GM20431 (cell line): ENCODE results near the gene GEN1.

Experiments used
- in situ Hi-C: fragments of 300-500 bp; cut with MseI, MboI; formaldehyde crosslinking; loops from one replicate; pipeline ENCODE4 v1.15.0; 2020; ENCODE audit warnings: low sequenced_read_pairs; ENCODE audit not compliant: unreplicated experiment

The GEN1 gene

GRCh38 chr2:17753803-17754663 is at the start of gene GEN1, which contains the start of gene SMC6:
Gene GEN1, plus strand, starts transcription at chr2:17754138. Its CDS starts 5,806 bp downstream, at chr2:17759944.
Gene SMC6, minus strand, starts transcription at chr2:17753810. Its CDS starts 7,864 bp downstream, at chr2:17745946.
- in situ Hi-C loops: no loop called here

- in situ Hi-C loops: loop anchor here (25.0 kb wide), 2 partner anchors 130 to 455 kb away; no protein-coding TSS in a partner anchor
Observed at GRCh38 chr2:17706845-17707244, 47.1 kb upstream of the GEN1 start.

DNA sequence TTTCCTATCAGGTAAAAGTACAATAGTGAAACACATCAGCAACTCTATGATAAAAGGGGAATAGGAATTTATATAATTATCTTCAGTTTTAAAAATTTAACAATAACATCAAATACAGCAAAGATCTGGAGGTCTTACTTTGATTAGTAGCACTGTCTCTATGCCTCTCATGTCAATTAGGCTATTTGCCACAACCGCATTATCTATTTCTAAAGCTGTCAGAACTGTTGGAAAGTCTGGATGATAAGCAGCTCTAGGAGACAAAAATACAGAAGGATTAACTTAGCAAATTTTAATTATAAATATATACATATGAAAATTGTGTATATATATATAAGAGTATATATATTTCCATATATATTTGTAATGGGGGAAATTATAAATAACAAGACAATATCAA is 45.4 kb upstream of the GEN1 start:
- in situ Hi-C loops: loop anchor here (25.0 kb wide), 2 partner anchors 129 to 454 kb away; no protein-coding TSS in a partner anchor

GRCh38 chr2:17709897-17710296 is 44.0 kb upstream of the GEN1 start:
- in situ Hi-C loops: loop anchor here (25.0 kb wide), 2 partner anchors 127 to 452 kb away; no protein-coding TSS in a partner anchor

DNA sequence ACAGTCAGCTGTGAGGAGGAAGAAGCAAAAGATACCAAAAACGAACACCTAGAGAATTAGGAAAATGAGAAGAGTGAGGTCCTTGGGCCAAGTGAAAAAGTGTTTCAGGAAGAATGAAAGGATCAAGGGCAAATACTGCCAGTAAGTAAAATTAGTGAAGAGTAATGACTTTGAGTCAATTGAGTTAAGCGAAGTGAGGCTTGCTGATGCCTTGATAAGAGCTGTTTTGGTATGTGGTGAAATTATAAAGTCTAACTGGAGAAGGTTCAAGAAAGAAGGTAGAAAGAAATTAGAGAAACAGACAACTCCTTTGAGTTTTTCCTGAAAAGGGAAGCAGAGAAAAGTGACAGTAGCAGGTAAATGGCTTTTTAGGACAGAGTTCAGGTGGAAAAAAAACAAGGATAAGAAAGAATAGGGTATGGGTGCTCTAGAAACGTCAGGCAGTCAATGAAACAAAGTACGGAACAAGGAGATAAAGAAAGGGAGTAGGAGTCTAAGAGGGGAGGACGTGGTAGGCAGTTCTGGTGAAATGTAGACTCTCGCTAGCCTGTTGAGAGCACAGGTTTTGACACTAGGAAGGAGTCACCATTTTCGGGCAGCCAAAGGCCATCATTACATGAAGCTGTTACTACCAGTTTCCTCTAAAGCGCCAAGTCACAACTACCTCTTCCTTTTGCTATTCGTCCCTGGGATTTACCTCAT is 43.2 kb upstream of the GEN1 start:
- in situ Hi-C loops: loop anchor here (25.0 kb wide), 2 partner anchors 127 to 452 kb away; no protein-coding TSS in a partner anchor

DNA sequence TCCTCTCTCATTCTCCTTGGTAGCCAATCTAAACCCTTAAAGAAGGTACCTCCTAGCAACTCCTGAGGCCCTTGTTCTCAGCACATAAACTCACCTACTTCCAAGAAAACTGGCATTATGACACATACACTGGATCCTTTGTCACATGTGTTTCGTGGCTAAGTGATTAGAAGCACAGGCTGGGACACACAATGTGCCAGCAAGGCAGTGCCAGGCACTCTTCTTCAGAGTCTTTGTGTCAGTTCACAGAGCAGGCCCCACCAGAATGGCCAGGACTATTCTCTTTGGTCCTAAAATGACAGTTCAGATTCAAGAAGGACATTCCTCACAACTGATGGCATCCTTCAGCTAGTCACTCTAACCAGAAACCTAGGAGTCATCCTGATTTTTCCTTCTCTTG is 40.6 kb upstream of the GEN1 start:
- in situ Hi-C loops: loop anchor here (25.0 kb wide), 2 partner anchors 124 to 449 kb away; no protein-coding TSS in a partner anchor

- in situ Hi-C loops: loop anchor here (25.0 kb wide), 2 partner anchors 120 to 445 kb away; no protein-coding TSS in a partner anchor
Observed at GRCh38 chr2:17717666-17718065, 36.3 kb upstream of the GEN1 start.

DNA sequence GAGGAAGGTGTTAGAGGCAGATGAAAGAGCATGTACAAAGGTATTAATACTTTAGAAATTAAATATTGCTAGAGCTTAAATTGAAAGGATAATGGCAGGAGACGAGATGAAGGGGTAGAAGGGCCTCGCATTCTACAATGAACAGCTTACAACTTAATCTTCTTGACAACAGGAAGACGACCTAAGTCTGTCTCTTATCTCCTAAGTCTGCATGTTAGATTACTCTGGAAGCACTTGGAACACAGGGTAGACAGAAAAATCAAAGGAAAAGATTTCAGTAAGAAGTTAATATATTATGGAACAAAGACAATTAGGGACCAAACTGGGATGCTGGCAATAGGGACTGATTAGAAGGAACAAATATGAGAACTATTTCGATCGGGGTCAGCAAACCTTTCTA is 35.2 kb upstream of the GEN1 start:
- in situ Hi-C loops: loop anchor here (25.0 kb wide), 2 partner anchors 119 to 444 kb away; no protein-coding TSS in a partner anchor

DNA sequence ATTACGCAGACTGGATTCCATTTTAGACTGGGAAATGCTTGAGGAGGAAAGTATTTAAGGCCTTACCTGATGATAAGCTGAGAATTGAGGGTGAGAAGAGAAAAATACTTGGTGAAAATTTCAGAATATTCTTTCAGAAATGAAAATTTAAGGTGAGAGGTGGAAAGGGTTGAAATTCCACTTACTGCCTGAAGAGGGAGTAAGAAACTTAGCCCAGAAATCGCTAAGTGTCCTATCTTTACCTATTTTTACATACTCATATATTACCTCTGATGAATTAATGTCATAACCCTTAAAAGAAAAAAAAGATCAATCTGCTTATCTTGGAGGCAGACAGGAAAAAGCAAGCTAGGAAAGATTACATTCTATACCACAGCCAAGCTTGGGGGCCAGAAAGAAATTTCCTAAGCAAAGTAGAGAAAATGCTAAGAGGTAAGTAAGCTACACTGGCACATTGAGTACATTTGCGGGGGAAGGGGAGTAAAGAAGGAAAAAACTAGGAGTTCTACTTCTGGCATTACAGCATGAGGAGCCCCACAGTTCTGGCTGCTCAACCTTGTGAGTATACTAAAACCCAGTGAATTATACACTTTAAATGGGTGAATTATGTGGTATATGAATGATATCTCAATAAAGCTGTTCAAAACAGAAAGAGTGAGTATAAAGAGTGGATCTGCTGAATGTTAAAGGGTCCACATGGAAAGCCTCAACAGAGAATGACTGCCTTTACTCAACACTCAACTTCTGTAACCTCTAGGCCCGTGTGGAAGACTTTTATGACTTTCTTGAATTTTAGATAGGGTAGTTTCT is 34.2 kb upstream of the GEN1 start:
- in situ Hi-C loops: loop anchor here (25.0 kb wide), 2 partner anchors 118 to 443 kb away; no protein-coding TSS in a partner anchor

- in situ Hi-C loops: no loop called here
Observed at GRCh38 chr2:17728210-17728609, 25.7 kb upstream of the GEN1 start.

GRCh38 chr2:17729880-17730279 is 24.1 kb upstream of the GEN1 start:
- in situ Hi-C loops: no loop called here

GRCh38 chr2:17733599-17733998 is 20.3 kb upstream of the GEN1 start:
- in situ Hi-C loops: no loop called here

GRCh38 chr2:17735864-17736263 is 18.1 kb upstream of the GEN1 start:
- in situ Hi-C loops: no loop called here

- in situ Hi-C loops: no loop called here
Observed at GRCh38 chr2:17736989-17737388, 16.9 kb upstream of the GEN1 start.

- in situ Hi-C loops: no loop called here
Observed at GRCh38 chr2:17740203-17740602, 13.7 kb upstream of the GEN1 start.

- in situ Hi-C loops: no loop called here
Observed at GRCh38 chr2:17747684-17748452, 6.1 kb upstream of the GEN1 start.

DNA sequence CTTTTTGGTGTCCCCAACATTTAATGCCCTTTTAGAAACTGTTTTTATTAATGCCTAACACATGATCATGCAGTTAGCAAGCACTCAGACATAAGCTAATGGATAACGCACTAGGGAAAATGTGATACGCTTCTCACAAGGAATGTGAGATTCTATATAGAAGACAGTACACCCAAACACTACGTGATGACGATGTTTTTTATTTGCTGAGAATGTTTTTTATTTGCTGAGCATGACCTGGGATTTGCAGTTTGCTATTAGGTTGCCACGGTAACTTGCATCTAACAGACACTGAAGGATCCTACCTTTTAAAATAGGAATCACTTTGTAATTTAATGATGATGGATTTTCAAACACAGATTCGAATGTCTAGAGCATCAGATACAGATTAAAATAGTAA is 5.2 kb upstream of the GEN1 start:
- in situ Hi-C loops: no loop called here

- in situ Hi-C loops: no loop called here
Observed at GRCh38 chr2:17749753-17750438, 4.0 kb upstream of the GEN1 start.

DNA sequence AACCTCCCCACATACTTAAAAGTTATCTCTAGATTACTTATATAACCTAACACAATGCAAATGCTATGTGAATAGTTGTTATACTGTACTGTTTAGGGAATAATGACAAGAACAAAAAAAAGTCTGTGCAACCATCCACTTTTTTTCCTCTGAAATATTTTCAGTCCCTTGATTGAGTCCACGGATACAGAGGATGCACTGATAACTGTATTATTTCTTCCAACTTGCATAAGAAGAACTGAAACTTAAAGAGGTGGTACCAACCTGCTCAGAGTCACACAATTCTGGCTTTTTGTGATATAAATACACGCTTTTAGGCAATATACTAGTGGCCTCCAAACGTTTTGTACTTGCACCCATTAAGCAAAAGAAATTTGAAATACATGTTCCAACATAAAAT is 1.7 kb upstream of the GEN1 start:
- in situ Hi-C loops: no loop called here
